PC-9 (cell line): Measurements from ENCODE around the gene ERBB4.

Source experiments
- EZH2 ChIP-seq: fragments of 200-600 bp; sonication (generic); IDR thresholded peaks from 2 replicates; pipeline ENCODE4 v1.8.0; 2017; ENCODE audit warnings: antibody characterized with exemption, low read depth
- TF ChIP-seq, protein P1 (sequence below): fragments of 200-600 bp; sonication (generic); conservative IDR thresholded peaks from 2 replicates; pipeline ENCODE4 v1.6.1; 2017; ENCODE audit warnings: mixed run types, antibody characterized with exemption, mild to moderate bottlenecking, moderate library complexity

DNA sequence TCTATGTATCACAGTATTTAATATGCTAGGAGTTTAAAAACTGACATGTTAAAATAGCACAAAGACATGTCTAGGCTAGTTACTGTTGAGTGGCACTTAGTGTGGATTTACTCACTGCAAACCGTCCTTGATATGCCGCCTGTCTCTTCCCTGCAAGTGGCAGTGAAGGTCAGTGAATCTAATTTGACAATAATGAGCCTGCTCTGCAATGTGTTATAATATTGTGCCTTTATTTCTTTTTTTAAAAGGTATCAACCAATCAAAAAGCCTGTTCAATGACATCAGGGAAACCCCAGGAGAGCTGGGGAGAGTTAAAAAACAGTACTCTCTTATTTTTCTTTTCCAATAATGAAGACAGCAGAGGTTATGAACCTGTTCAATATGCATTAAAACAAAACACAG lies 384.1 kb downstream of the ERBB4 start:
- TF ChIP-seq, protein P1, sequence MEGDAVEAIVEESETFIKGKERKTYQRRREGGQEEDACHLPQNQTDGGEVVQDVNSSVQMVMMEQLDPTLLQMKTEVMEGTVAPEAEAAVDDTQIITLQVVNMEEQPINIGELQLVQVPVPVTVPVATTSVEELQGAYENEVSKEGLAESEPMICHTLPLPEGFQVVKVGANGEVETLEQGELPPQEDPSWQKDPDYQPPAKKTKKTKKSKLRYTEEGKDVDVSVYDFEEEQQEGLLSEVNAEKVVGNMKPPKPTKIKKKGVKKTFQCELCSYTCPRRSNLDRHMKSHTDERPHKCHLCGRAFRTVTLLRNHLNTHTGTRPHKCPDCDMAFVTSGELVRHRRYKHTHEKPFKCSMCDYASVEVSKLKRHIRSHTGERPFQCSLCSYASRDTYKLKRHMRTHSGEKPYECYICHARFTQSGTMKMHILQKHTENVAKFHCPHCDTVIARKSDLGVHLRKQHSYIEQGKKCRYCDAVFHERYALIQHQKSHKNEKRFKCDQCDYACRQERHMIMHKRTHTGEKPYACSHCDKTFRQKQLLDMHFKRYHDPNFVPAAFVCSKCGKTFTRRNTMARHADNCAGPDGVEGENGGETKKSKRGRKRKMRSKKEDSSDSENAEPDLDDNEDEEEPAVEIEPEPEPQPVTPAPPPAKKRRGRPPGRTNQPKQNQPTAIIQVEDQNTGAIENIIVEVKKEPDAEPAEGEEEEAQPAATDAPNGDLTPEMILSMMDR: no peak
- no peak for TF ChIP-seq EZH2
